Activated CD8-positive, alpha-beta memory T cell treated with anti-CD3 and anti-CD28 coated beads, Interleukin-2, amount 50 U/mL, for 48 hours (primary cell): Measurements from ENCODE around the gene ARL8B.
A peak's percentile ranks its signal among the peaks of the same experiment; 100 is the strongest.
"Not testable (repeated sequence)": the region's sequence is repeated elsewhere in the genome, so short reads cannot be mapped to it uniquely, and the experiment has no call there.

Source experiments
- DNase-seq: peaks from one replicate; pipeline ENCODE4 v3.0.0-alpha.2; 2020

ARL8B gene

DNA sequence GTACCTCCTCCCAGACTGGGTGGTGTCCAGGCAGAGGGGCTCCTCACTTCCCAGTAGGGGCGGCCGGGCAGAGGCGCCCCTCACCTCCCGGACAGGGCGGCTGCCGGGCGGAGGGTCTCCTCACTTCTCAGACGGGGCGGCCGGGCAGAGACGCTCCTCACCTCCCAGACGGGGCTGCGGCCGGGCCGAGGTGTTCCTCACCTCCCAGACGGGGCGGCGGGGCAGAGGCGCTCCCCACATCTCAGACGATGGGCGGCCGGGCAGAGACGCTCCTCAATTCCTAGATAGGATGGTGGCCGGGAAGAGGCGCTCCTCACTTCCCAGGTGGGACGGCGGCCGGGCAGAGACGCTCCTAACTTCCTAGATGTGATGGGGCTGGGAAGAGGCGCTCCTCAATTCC lies 8.4 kb upstream of the ARL8B start:
- not testable (repeated sequence) for DNase-seq

DNA sequence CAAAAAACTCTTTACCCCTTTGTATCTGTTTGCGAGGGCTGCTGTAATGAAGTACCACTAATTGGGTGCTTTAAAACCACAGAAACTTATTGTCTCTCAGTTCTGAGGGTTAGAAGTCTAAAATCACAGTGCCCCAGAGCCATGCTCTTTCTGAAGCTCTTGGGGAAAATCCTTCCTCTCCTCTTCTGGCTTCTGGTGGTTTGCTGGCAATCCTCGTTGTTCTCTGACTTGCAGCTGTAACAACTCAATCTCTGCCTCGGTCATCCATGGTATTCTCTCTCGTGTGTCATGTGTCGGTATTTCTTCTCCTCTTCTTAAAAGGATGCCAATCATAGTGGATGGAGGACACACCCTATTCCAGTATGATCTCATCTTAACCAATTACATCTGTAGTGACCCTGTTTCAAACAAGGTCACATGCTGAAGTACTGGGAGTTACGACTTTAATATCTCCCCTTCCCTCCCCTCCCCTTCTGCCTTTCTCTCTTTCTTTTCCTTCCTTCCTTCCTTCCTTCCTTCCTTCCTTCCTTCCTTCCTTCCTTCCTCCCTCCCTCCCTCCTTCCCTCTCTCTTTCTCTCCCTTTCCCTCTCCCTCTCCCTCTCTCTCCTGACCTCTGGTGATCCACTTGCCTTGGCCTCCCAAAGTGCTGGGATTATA lies 6.5 kb upstream of the ARL8B start:
- DNase-seq: no peak

DNA sequence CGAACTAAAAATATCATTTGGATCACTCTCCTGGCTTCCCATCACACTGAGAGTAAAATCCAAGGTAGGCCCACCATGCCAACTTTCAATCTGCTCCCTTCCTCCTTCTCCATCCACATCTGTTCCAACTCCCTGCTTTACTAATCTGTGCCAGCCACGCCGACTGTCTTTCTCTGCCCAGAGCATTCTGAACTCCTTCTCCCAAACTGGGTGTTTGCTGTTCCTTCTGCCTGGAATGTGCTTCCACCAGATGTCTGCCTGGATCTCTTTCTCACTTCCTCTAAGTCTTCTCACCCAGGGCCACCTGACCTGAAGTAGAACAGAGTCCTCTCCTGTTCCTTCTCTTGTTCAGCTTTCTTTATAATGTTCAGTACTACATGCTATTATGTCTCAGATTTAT lies 5.6 kb upstream of the ARL8B start:
- DNase-seq: no peak

DNA sequence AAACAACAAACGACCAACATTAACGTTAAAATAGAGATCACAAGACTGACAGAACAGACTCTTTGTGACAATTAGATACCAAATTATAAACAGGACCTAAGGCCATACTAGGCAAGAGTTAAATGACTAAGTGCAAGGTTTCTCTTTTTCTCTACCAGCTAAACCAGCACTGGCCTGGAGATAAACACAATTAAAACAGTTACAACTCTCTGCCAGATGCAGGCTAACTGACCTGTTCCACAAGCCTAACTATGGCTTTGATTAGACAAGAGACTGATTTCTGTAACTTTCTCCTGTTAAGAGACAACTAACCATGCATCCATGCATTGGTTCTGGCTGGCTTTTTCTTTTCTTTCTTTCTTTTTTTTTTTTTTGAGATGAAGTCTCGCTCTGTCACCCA lies 1.6 kb upstream of the ARL8B start:
- DNase-seq: no peak

DNA sequence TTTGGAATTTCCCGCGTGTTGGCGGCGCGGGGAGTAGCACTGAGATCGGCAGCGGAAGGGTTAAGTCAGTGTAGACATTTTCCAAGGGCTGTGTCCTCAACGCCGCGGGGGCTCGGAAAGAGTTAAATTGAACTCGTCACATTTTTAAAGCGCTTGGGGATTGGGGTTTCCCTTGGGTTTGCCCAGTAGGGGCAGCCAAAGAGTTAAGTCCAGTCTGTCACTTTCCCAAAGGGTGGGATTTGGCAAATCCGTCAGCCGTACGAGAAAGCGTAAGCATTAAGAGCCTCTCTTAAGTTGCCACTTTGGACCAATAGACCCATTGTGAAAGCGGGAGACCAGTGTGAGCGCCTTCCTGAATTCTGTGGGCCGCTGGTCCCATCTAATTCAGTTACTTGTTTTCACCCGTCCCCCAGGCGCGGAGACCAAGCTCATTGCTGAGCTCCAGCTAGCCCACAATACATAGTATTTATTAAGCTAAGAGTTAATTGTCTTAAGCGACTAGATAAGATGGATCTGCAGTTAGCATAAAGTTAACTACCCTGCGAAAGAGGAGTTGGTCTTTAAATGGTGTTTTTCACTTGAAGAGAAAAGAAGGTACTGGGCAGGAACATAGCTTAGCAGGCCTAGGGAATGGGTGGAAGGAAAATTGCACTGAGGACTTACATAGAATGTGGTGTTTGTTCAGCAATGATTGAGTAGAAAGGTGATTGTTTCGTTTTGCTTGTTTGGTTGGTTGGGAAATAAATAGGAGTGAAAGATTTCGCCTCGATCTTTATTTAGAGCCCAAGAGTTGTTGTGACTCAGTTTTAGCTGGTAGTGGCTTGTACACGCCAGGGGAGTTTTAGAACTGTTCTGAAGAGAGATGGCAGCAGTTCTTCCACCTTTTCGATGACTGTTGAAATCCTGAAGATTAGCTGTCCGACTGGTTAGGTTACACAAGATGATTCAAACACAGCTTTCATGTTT lies 932 bp downstream of the ARL8B start:
- peak; percentile 65 for DNase-seq

DNA sequence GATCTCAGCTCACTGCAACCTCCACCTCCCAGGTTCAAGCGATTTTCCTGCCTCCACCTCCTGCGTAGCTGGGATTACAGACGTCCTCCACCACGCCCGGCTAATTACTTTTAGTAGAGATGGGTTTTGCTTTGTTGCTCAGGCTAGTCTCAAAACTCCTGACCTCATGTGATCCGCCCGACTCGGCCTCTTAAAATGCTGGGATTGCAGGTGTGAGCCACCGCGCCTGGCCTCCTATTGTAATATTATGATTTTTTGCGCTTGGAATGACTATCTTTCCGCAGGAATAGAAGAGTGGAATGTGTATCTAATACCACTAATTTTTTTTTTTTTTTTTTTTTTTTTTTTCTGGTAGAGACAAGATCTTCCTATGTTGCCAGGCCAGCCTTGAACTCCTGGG lies 1.8 kb downstream of the ARL8B start:
- no peak for DNase-seq

DNA sequence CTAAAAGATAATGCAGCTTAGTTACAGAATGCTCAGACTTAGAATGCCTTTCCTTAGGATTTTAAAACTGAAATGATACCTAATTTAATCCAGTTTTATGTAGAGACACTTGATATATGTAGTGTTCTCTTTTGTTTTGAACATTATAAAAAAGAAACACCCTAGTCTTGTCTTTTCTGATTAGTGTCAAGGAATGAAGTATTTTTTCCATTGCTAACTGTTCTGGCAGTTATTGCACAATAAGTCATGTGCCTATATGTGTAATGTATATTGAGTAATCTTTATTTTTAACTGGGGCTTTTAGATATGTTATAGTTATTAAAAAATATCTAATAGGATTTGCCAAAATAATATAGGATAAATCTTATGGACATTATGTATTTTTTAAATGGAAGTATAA lies 4.5 kb downstream of the ARL8B start:
- no peak for DNase-seq

DNA sequence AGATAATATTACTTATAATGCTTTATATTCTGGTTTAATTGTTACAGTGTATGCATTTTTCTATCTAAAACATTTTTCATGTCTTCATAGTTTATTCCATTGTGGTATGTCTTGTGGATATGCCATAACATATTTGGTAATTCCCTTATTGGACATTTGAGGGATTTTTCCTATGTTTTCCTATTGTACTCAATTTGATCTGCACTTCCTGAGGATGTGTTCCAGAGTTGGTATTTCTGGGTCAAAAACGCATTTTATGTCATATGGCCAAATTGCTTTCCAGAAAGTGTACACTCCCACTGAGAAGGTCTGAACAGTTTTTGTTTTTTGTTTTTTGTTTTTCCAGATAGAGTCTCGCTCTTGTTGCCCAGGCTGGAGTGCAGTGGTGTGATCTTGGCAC lies 6.8 kb downstream of the ARL8B start:
- DNase-seq: no peak

DNA sequence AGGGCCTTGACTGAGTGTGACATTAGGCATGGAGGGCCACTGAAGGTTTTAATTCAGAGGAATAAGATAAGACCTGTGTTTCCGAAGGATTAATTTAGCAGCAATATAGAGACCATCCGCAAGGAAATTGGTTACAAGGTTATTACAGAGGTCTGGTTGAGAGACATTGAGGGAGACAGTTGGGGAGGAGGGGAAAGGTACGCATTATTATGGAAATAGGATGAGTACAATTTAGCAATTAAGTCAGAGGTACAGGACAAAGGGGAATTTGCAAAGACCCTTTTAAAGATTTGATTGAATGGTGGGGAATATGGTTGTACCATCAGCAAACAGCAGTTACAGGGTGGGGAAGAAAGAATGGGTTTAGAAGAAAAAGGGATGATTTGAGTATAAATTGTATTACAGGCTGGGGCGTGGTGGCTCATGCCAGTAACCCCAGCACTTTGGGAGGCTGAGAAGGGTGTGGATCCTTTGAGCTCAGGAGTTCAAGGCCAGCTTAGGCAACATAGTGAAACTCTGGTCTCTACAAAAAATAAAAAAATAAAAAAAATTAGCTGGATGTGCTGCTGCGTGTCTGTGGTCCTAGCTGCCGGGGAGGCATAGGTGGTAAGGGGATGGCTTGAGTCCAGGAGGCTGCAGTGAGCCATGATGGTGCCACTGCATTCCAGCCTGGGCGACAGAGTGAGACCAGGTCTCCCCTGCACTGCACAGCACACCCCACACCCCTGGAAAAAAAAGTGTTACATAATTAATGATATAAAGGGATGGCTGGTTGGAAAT lies 11.3 kb downstream of the ARL8B start:
- no peak for DNase-seq

DNA sequence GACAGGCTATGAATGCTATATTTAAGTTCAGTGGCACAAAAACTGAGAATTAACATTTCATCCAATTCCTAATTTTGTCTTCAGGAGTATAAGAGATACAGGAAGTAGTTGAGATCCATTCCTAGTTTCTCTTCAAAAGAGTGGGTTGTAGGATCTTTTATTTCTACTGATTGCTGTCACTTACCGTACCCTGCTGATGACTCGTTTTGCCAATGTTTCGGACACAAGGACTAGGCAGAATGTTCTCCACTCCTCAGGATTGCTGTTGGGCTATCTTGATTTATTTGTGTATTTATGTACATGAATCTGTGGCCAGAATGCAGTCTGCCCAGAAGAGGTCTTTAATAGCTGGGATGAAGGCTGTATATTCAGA lies 11.9 kb downstream of the ARL8B start:
- no peak for DNase-seq

DNA sequence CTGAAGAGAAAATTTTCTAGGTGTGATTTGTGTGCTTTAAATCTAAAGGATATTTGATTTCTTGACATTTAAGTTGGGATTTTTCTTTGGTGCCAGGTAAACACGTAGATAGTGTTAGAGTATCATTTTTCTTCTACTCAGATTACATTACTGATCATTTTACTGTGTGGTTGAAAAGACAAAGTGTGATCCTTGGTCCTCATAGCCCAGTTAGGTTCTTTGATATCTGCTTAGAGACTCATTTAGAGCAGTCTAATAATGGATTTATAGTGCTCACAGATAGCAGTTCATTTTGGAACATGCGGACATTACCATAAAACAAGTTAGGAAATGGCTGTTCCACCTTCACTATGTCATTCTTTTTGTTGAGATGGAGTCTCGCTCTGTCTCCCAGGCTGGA lies 12.4 kb downstream of the ARL8B start:
- DNase-seq: no peak

DNA sequence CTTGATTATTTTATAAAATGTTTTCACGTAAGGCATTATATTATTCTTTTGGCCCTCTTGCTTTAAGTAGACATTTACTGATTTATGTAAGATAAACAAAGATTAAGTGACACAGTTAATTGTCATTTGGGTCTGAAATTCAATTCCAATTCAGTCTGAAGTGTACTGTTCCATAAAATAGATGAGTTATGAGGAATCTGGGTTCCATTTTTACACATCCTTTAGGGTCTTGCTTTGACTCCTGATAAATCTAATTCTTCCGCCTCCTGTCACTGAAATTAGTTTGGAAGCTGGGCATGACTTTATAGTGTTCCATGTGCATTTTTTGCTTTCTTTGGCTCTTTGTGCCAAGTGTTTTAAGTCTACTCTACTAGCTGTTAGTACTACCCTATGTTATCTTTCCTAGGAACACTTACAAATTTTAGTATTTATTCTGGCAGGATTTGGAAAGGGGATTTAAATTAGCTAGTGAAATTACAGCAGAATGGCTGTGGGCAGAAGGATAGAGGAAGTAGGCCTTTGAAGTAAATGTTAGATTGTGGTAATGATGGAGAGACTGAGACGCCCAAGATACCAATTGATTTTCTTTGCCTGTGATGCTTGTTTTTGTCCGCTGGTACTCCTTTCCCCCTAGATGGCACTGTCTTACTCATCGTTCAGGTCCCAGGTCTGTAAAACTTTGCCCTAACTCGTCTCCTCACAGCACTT lies 14.3 kb downstream of the ARL8B start:
- DNase-seq: no peak

DNA sequence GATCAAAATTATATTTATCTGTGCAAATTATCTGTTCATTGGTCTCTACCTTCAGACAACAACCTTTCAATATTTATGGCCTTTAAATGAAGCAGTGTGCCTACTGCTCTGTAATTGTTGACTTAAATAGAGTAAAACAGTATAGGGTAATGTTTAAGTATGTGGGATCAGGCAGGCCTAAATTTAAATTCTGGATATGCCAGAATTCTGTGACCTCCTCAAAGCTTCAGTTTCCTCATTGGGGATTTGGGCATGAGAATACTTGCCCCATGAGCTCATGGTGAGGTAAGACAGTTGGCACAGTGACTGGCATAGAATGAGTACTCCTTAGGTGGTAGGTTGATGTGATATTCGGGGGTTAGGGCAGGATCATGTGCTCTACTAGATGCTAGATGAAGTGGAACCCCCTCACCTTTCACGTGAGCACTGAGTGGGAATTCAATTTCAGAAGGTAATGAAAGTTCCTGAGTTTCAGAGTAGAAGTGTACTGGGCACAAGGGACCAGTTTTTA lies 14.9 kb downstream of the ARL8B start:
- DNase-seq: no peak

DNA sequence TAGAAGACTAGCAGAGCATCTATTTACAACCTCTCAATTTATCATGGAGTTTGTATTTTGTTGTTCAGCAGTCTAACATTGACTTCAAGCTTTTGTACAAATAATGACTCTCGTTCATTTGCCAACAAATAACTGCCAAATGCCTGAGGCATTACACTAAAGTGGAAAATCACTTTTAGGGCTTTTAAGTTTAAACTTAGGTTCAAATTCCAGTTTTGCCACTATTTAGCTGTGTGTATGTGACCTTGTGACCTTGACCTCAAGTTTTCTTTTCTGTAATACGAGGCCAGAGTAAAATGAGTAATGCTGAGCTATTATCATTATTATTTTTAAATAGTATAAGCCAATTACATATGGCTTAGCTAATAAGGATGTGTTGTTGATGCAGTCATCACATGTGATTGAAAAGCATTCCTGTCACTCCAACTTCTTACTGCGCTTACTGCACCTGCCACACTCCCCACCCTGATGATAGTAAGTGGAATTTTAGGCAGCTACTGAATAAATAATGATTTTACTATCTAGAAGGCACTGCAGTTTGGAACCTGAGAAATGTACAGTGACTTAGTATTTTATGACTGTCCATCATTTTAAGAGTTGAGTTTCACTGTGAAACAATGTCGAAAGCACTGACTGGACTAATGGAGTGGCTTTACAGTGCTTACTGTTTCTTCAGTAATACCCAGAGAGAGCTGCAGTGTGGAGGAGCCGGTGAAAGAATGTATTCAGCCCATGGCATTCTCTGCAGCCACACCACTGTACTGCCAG lies 16.3 kb downstream of the ARL8B start:
- no peak for DNase-seq

DNA sequence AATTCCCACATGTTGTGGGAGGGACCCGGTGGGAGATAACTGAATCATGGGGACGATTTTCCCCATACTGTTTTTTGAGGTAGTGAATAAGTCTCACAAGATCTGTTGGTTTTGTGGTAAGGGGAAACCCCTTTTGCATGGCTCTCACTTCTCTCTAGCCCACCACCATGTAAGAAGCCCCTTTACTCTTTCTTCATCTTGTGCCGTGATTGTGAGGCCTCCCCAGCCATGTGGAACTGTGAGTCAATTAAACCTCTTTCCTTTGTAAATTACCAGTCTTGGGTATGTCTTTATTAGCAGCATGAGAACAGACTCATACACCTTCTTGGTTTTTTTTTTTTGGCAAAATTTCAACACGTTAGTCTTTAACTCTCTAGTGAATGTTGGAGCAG lies 18.1 kb downstream of the ARL8B start:
- no peak for DNase-seq

DNA sequence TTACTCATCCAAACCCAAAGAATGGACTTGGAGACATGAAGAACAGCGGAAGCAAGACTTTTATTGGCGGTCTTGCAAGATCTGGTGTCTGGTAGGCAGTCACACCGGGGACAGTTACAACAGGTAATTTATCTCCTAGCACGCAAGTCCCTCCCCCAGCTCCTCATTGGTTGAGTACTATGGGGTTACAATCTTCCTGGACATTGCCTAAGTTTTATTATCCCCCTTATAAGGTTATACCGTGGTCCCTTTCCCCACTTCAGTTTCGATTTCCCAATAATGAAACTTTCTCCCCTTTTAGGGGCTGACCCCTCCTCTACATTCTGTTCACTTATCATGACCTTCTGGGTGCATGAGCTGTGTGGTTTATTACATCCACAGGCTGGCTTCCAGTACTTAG lies 18.7 kb downstream of the ARL8B start:
- no peak for DNase-seq

DNA sequence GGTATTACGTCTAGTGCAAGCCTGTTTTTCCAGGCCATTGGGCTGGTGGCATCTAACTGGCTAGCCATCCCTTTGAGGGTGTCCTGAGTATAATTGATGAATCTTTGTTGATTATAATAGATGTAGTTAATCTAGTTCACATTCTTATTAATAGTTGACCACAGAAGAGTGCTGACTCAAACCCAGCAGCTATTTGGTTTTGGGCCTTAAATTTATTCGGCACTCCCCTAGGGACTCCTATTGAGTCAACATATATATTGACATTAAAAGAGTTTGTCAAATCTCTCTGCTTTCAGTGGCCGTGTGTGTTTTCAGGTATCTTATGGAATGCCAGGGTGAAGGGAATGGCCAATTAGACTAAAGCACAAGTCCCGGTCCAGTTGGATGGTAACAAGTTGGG lies 19.7 kb downstream of the ARL8B start:
- DNase-seq: no peak

DNA sequence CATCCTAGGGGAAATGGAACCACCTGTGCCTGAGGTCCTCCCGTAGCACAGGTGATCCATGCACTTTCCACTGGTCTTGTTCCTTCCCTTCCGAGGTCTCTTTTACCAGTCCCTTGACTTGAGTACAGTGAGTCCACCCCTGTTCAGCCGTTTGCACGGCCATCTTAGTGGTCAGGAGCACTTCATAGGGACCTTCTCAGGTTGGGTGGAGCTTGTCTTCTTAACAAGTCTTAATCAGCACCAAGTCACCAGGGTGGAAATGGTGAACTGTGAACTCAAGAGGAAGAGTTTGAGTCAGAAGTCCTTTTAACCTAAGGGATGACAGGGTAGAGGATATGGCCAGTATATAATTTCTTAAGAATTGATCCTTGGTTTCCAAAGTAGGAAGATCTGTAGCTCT lies 21.4 kb downstream of the ARL8B start:
- DNase-seq: no peak

DNA sequence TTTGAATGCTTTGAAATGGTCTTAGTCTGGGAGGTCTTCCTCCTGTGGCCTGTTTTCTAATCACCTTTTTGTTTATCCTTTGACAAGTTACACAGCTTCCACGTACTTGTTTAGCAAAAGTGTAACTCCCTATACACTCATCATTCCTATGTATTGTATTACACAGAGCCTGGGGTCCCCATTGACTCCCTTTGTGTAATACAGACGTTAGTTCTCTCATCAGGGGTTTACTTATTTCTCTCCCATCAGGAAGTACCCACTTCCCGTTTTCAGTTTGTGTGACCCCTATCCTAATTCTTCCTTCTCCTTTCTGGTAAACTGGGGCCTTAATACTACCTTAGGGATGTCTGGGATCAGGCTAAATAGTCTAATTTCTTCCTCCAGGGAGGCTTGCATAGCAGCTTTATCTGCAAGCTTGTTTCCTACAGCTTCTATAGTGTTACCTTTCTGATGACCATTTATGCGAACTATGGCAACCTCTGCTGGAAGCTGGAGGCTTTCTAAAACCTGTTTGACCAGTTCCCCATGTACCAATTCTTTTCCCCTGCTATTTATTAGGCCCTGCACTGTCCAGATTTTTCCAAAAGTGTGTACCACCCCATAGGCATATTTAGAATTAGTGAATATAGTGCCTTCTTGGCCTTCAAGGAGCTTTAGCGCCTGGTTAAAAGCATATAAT lies 22.4 kb downstream of the ARL8B start:
- DNase-seq: no peak

DNA sequence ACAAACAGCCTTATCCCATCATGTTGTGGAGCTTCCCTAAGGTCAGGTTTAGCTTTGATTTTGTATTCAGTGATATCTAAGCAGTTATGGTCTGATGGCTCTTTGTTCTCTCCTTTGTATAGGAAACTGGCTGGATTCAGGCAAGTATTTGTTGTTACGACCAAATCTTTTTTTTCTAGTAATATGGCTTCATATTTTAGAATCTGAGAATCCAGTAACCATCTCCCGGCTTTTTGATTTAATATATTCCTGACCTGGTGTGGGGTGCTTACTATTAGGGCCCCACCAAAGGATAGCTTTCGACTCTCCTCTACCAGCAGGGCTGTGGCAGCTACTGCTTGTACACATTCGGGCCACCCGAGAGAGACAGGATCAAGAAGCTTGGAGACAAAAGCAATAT lies 23.0 kb downstream of the ARL8B start:
- DNase-seq: no peak

DNA sequence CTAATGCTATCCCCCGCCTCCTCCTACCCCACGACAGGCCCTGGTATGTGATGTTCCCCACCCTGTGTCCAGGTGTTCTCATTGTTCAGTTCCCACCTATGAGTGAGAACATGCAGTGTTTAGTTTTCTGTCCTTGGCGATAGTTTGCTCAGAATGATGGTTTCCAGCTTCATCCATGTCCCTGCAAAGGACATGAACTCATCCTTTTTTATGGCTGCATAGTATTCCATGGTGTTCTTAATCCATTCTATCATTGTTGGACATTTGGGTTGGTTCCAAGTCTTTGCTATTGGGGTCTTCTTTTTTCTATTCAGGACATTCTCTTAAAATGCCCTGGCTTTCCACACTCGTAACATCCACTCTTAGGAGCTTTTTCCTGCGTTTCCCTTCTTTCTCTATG lies 25.1 kb downstream of the ARL8B start:
- DNase-seq: not testable (repeated sequence)
